NCI-H2171 treated with DMSO at 0.1 percent for 48 hours (cell line): ENCODE results near the gene CUZD1.
A peak's percentile ranks its signal among the peaks of the same experiment; 100 is the strongest.

Experiments used
- DNase-seq: peaks from one replicate; lab custom pipeline; 2025; lab: John Stamatoyannopoulos, UW

Gene CUZD1

GRCh38 chr10:122854648-122855047 is 9.0 kb upstream of the CUZD1 start:
- DNase-seq: no peak

- no peak for DNase-seq
These were observed 8.1 kb upstream of the CUZD1 start for GRCh38 chr10:122853665-122854313.

GRCh38 chr10:122852261-122852660 is 6.6 kb upstream of the CUZD1 start:
- DNase-seq: no peak

DNA sequence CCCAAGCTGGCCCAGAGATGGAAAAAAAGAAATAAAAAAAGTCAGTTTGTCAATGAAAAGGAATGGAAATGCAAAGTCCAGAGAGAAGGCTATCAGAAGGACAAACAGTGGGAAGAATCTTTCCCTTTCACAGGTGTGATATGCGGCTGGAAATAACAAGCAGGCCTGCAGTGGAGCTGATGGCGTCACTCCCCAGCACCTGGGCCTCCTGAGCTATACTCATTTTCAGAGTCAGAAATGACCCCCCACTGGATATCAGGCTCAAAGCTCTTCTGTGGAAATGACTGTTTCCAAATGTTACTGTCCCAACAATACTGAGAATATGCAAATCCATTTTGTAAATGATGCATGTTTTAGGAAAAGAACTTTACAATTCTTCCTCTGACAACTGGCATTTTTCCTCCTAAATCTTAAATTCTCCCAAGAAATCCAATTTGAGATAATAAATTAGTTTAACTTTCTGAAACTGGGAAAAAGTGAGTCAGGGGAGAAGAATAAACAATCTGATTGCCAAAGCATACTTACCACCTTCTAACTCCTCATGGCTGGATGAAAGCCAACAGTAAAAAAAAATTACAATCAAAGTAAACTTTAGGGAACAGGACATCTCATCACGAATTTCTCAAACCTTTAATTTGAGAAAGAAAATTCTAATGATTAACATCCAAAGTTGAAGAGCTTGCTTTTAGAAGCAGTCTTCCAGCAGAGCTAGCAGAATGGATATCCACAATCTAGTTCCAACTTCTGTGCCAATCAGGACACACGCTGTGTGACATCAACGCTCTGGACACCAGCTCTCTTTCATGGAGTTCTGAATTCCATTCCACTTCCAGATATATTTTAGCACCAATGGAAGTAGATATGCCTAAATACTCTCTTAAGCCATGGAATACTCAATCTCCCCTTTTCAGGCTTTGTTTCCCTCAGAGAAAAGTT is 5.3 kb upstream of the CUZD1 start:
- DNase-seq: no peak

DNA sequence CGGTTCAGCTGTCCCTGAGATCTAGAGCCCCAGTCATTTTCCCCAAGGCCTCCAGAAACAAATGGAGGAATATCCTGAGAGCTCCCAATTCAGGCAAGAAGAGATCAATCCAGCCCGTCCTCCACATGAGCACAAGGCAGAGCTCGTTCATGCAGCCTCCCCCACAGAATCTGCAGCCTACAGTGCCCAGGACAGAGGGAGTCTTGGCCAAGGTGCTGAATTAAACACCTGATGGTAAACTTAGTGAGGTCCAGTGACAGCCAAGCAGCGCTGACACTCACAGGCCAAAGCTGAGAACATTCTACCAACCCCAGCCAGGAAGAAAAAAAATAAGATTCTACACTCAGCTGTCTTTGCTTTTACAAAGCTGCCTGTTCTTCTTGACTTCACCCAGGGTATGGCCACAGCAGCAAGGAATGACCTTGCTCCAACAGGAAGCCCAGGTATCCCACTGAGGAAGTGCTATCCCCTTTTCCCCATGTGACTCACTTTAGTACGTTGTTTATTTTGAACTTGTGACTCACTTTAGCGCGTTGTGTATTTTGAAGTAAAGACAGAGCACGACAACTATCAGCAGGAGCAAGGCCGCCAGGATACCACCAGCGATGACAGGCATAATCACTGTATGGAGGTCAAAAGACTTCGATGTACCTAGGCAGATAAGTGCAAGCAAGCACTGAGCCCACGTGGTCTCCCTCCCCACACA is 4.4 kb upstream of the CUZD1 start:
- DNase-seq: no peak

- no peak for DNase-seq
These were observed 3.4 kb upstream of the CUZD1 start for GRCh38 chr10:122849090-122849489.

- DNase-seq: peak; percentile 6
These were observed 2.3 kb upstream of the CUZD1 start for GRCh38 chr10:122847782-122848604.

GRCh38 chr10:122844146-122844545 is 1.5 kb downstream of the CUZD1 start:
- no peak for DNase-seq

DNA sequence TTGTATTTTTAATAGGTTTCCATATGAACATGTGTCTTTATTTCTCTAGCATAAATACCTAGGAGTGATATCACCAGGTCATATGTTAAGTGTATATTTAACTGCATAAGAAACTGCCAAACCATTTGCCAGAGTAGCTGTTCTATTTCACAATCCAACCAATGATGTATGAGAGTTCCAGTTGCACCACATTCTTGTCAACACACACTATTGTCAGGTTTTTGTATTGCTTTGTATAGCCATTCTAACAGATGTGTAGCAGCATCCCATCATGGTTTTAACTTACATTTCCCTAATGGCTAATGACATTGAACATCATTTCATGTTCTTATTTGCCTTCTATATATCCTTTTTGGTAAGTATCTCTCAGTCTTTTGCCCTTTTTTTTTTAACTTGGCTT is 4.1 kb downstream of the CUZD1 start:
- DNase-seq: no peak

GRCh38 chr10:122839505-122839904 is 6.2 kb downstream of the CUZD1 start:
- DNase-seq: no peak

DNA sequence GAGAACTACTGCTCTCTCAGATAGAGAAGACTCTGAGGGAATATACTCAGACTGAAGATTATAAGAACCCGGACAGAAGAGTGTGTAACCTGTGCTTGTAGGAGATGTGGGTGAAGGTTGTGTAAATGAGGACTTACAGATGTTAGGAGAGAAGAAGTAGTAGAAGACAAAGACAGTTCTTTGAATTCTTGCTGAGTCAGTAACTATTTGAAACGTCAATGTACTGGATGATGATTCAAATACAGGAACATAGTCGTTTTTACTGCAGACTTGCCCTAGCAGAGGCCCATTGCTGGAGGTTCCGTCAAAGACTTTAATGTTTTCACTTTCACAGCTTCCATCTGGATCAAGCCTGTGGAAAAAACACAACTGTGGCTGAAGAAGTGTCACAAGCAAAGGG is 6.8 kb downstream of the CUZD1 start:
- no peak for DNase-seq

- no peak for DNase-seq
These were observed 9.7 kb downstream of the CUZD1 start for GRCh38 chr10:122835908-122836307.

DNA sequence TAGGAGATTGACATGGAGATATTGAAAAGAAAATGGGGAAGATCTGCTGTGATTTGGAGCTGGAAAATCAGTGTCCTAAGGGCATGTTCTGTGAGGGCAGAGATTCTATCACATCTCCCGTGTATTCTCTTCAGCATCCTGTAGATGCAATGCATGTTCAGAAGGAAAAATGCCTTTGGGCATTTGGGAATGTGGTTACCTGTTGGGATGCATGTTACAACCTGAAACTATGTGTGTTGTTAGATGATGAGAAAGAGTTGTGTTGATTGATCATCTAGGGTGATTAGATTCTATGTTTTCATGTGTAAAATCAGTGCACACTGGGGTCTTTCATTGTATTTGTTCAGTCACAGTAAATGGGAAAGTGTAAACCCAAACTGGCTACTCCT is 14.7 kb downstream of the CUZD1 start:
- no peak for DNase-seq

- DNase-seq: no peak
These were observed 15.2 kb downstream of the CUZD1 start for GRCh38 chr10:122830273-122830964.

DNA sequence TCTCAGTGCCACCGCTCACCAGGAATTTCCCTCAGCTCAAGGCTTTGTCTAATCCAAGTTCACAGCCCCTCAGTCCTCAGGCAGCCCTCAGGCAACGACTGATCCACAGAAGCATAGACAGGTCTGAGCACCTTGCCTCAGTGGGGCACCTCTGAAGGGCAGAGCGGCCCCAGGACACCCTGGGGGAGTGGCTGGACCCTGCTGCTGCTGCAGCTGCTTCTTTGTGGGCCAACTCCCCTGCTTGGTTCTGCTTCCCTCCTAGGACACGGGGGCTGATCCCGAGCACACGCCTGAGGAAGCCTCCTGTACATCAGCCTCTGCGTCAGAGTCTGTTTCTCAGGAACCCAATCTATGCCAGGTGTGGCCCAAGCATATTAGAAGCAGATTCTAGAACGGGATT is 16.2 kb downstream of the CUZD1 start:
- no peak for DNase-seq

DNA sequence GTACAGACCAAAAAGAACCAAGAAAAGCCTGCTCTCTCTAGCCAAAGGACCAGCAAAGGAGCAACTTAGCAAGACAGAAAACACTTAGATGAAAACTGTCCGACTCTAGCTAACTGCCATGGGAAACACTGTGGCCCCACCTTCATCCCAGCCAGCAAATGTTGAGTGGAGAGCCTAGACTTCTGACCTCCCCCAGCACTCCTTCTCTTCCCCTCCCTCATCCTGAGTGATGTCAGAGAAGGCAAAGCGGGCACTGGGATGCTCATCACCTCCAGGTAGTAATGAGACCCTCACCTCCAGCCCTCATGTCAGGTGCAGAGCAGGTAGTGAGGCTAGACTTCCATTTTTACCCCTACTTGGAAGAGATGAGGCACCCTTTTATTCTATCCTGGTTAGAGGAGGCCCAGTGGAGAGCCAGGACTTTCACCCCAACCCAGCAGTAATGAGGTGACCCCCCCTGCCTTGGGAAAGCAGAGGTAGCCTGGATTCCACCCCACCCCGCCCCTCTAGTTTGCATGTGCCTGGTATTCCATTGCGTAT is 16.9 kb downstream of the CUZD1 start:
- DNase-seq: no peak

- DNase-seq: no peak
These were observed 18.4 kb downstream of the CUZD1 start for GRCh38 chr10:122827302-122827701.

DNA sequence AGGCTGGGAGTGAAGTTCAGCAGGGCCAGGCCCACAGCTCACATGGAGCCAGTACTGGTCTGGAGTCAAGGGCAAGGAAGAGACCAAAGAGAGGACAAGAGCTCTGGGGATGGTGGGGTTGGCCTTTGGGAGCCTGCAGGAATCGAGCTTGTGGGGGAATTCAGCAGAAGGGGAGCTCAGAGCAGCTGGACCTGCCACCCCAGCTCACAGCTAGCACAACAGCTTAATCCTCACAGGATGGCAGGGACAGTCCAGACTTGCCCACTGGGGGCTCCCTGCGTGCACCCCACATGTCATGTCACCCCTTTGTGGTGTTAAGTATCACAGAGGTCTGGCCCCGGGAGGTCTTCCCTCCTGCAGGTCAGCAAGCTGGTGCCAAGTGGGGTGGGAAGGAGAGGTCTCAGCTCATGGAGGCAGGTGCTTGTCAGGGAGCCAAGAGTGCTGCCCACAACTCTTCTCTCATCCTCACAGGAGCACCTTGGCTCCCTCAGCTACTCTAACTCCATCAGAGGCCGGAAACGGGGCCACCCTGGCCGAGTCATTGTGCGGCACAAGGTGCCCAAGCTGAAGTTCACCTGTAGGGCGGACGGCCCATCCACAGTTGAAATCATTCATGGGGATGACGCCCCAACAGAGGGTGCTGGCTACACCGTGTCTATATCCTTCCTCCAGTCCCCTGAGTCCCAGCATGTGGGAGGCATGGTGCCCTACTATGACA is 22.5 kb downstream of the CUZD1 start:
- DNase-seq: no peak

DNA sequence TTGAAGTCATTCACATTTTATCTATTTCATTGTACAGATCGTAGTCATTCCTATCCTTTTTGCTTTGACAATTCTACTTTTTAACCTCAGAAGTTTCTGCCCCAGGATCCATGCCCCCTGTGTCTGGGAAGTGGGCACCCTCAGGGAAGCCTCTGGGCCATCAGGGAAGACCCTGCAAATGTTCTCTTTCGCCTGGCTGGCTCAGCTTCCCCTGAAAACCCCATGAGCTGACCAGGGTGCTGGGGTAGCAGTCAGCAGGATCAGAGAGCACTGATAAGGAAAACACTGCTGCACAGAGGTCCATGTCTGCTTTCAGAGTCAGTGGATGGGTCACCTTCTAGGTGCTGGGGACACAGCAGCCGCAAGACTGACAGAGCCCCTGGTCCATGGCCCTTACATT is 23.8 kb downstream of the CUZD1 start:
- no peak for DNase-seq

DNA sequence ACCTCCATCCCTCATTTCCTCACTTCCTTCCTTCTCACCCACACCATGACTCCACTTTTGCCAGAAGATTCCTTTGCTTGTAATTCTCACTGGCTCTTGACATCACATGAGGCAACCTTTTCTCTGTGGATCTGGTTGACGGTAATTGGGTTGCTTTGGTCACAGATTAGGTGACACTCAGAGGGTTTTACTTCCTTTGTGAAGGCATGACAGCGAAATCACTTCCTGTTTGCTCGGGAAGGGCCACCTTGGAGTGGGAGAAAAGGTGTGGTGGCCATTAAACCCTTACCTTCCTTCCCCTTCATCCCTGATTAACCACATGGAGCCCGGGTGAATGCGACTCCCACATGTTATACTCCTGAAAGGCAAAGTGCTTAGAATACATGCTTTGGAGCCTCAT is 30.2 kb downstream of the CUZD1 start:
- no peak for DNase-seq
